Inferior parietal cortex (tissue), 1 donor: Measurements from ENCODE around the gene KRT83.

Experiments
- DNase-seq: peaks from one replicate; pipeline ENCODE4 v3.0.0-alpha.2; 2016; ENCODE audit errors: extremely low spot score

The KRT83 gene

DNA sequence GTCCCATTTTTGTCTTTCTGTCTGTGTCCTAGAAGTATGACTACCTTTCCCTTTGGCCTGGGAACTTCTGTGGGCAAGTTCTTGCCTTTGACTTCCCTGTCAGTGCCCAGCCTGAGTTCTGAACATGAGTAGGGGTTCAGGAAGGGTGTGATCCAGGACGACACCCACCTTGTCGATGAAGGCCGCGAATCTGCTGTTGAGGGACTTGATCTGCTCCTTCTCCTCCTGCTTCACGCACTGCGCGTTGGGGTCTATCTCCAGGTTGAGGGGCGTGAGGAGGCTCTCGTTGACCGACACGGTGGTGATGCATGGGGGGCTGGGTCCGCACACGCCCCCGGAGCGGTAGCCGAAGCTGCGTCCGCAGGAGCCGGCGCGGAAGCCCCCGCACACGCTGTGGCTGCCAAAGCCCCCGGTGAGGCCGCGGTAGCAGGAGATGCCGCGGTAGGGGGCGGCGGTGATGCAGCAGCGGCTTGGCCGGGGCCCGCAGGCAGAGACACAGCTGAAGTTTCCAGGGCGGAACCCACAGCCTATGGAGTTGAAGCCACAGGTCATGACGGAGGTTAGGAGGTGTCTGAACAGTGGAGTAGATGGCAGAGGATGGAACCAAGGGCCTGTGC lies at the start of gene KRT83:
Gene KRT83 (minus strand): TSS at position 615 of the 617 bp plus-strand sequence. CDS start 63 bp downstream, at position 552.
- DNase-seq, result no peak

DNA sequence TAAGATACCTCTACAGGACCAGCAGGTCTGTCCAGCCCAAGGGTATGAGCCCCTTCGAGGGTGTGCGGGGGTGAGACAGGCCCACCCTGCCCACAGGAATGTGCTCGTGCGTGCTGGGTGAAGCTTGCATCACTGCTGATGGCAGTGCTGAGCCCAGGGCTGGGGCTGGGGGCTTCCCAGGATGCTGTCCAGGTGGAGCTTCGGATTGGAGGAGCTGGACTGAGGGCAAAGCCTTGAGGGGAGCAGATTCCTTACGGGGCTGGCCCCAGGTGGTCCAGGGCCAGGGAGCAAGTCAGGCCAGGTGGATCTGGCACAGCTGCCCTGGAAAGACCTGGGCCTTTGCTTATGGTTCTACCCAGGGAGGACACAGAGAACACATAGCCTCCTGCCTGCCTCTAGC lies 48.6 kb upstream of the KRT83 start:
- no peak for DNase-seq

GRCh38 chr12:52369211-52369610 lies 48.0 kb upstream of the KRT83 start:
- DNase-seq, result no peak

- DNase-seq, result no peak
These were observed 47.3 kb upstream of the KRT83 start for GRCh38 chr12:52368508-52368907.

- no peak for DNase-seq
These were observed 46.7 kb upstream of the KRT83 start for GRCh38 chr12:52367876-52368275.

GRCh38 chr12:52366738-52367485 lies 45.7 kb upstream of the KRT83 start, which contains the start of gene KRT85:
Gene KRT85, minus strand, starts transcription at chr12:52367481. Its CDS starts 76 bp downstream, at chr12:52367405.
- no peak for DNase-seq

GRCh38 chr12:52364901-52365489 lies 43.8 kb upstream of the KRT83 start:
- DNase-seq, result no peak

DNA sequence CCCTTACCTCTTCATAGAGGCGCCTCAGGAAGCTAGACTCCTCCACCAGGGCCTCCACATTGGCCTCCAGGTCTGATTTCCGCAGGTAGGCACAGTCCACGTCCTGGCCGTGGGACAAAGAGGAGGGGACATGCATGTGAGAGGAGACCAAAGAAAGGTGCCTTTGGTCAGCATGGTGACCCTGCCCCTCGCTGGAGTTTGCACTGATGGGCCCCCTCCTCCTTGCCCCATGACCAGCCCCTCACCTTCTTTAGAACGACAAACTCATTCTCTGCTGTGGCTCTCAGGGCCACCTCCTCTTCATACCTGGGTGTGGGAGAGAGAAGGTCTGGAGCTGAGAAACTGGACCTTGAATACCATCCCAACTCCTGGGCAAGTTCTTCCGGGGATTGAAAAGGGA lies 42.9 kb upstream of the KRT83 start:
- no peak for DNase-seq

DNA sequence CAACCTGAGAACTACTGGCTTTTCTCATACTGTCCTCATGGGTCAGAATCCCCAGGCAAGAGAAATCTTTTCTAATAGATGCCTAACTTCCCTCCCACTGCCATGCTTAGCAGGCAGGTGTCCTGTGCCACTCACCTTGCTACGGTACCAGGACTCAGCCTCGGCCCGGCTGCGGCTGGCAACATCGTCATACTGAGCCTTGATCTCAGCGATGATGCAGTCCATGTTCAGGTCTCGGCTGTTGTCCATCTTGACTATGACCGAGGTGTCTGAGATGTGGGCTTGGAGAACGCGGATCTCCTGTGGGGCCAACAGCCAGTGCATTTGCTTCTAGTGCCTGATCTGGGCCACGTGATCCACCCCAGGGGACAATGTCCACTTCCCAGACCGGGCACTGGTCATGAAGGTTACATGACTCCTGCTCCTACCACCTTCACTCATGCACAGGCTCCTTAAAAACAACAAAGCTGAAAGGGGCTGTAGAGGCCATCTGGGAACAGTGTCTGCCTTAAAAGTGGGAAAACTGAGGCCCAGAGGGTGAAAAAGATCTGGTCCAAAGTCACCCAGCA lies 42.0 kb upstream of the KRT83 start:
- DNase-seq, result no peak

DNA sequence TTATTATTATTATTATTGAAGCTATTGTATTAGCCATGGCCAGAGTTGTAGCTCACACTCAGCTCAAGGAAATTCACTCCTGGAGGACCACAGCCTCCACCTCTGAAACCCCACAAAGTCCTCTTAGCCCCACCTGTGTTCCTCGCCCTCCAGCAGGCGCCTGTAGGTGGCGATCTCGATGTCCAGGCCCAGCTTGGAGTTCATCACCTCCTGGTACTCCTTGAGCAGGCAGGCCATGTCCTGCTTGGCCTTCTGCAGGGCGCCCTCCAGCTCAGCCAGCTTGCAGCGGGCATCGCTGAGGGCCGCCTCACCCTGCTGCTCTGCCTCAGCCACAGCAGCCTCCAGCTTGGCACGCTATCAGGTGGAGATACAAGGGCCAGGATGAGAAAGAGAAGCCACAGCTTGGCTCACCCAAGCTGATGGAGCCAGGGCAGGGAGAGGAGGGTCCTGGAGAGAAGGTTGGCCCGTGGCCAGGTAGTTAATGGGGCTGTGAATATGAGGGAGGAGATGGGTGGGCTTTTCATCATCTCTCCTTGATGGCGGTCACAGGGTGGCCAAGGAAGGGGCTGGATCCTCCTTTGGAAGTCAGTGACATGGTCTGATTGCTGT lies 41.0 kb upstream of the KRT83 start:
- no peak for DNase-seq

DNA sequence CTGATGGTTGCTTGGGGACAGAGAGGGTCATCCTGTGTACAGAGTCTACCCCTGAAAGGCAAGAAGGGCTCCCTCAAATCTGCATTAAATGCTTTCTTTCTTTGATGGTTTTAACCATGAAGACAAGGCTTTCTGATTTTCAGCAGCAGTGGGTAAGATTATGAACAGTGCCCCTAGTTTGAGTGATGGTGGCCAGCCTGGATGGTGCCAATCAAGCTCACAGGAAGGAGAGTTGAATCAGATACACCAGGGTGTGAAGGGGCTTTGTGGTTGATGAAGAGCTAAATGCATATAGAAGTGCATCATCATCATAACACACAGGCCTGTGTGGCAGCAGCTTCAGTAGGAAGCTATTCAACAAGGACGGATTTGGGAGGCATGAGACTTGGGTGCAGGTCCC lies 40.4 kb upstream of the KRT83 start:
- DNase-seq, result no peak

DNA sequence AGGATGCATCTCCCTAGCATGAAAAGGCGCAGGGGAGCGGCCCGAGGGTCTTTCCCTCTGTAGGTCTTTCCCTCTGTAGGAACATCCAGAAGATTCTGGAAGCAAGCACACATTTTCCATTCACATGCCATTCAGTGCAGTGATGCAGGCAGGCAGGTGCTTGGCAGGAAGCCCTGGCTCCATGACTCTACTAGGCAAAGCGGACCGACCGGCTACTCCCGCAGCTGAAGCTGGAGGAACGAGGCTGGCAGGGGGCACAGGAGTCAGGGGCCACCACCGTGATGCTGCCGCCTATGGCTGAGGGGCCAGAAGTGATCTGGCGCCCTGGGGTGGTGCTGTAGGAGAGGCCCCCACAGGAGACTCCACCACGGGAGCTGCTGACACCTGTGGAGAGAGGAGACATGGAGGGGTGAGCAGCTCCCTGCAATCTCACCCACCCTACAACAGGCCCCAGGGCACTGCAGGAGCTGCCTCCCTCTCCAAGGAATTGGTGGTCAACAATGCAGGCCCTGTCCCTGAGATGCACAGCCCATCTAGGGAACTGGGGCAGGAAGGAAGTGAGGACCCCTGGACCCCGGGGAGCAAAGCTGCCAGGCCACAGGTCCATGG lies 39.6 kb upstream of the KRT83 start:
- no peak for DNase-seq

DNA sequence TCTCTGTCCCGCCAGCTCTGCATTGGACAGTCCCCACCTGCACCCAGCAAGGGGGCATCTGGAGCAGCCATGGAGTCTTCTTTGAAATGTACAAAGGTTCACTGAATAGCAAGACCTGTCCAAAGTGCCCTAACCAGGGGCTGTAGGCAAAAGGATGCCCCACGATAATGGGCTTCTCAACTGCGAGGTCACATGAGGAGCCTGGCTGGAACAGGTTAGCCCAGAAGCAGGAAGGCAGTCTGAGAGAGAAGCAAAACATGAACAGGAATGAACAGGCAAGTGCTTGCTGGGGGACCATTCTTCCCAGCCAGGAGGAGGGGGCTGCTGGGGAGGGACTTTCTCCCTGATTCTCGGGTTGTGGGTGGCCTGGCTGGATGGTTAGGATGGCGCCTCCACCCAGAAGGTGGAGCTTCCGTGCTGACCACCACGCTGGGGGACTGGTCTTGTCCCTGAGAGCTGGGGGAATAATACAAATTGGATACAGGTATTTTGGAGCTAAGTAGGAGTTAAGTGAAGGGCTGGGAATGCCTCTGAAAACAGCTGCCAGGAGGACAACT lies 39.0 kb upstream of the KRT83 start:
- DNase-seq, result no peak

DNA sequence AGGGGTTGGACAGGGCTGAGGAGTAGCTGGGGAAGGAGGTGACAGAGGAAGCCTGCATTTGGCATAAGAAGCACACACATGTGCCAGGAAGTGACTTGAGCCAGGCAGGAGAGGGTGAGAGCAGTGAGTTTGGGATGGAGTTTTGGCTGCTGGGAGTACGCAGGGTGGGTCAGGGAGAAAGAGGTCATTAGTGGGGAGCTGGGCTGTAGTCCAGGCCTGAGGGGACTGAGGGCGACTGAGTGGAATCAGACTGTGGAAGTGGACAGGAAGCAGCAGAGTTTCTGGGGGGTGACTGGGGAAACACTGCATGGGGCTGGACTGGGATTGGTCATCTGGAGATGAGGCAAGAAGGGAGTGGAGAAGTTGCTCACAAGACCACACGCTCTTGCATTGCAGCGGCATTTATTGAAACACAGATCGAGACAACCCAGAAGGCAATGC lies 38.4 kb upstream of the KRT83 start:
- no peak for DNase-seq

- no peak for DNase-seq
These were observed 37.6 kb upstream of the KRT83 start for GRCh38 chr12:52358575-52359350.

DNA sequence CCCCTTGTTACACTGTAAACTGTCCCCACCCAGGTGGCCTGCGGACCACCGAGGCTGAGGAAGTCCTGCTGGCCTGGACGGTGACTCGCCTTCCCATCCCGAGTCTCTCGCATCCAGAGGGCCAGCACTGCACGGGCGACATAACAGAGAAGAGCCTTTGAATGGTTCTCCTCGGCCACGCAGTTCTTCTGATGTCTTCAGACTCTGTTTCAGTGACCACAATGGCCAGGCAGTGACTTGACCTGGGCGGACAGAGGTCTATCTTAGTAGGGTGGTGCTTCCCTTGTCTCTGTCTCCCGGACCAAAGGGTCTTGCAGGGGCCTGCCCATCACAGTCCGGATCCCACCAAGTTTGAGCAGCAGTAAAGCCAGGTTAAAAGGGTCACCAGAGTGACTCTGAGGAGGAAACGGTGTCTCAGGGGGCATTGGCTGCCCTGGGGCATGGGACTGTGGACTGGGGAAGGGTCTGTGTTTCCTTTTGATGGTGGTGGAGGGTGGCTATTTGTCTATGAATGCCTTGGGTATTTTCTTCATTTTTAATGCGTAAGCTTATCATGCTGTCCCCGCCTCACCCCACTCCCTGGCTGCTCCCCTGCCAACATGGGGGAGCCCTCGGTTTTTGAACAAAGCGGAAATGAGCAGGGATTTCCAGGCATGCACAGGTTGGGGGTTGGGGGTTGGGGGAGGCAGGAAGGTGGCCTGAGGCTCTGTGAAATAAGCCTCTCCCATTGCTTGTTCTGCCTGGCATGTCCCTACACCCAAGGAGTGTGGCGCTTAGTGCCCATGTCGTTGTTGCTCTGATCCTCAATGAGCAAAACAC lies 35.8 kb upstream of the KRT83 start:
- no peak for DNase-seq

- DNase-seq, result no peak
These were observed 35.0 kb upstream of the KRT83 start for GRCh38 chr12:52356031-52356761.

GRCh38 chr12:52355176-52355575 lies 34.0 kb upstream of the KRT83 start:
- no peak for DNase-seq

DNA sequence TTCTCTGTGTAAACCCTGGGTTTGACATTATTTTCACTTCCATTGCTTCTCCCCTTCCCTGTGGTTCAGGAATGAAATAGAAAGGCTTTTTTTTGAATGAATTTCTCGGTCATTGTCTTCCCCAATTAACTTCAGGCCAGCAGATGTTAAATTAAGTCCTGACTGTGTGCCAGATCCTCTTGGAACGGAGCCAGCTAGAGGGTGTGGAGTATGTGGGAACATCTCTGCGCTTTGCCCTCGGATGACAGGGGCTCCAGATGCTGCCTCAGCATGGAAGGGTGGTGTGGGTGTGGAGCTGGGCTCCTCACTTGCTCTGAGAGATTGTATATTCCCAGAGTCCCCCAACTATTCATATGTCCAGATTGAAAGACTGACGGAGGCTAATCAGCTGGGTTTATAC lies 33.0 kb upstream of the KRT83 start:
- DNase-seq, result no peak
